Ascending aorta (tissue), 2 donors: Measurements from ENCODE around the gene USP4. TPM values are rescaled to one million over a fixed set of nuclear protein-coding genes. Genes with fewer than 3 reads are reported as not detected.

Experiments
- DNase-seq, 2 donors: peaks; one replicate each; pipeline ENCODE4 v3.0.0-alpha.2; 2019; ENCODE audit warnings: low spot score in 2 of 2
- H3K27ac ChIP-seq, 2 donors: fragments of 200-600 bp; sonication (generic); one replicate each; pipeline ENCODE4 v1.5.1; 2016 to 2017; ENCODE audit warnings: mild to moderate bottlenecking in 1 of 2
- H3K27me3 ChIP-seq: fragments of 200-600 bp; sonication (generic); one replicate; pipeline ENCODE4 v1.5.1; 2017
- H3K36me3 ChIP-seq, 2 donors: fragments of 200-600 bp; sonication (generic); one replicate each; pipeline ENCODE4 v1.5.1; 2016
- H3K4me1 ChIP-seq, 2 donors: fragments of 200-600 bp; sonication (generic); one replicate each; pipeline ENCODE4 v1.5.1; 2016 to 2017; ENCODE audit warnings: mild to moderate bottlenecking in 1 of 2
- H3K4me3 ChIP-seq, 2 donors: fragments of 200-600 bp; sonication (generic); one replicate each; pipeline ENCODE4 v1.5.1; 2016 to 2017; ENCODE audit warnings: mild to moderate bottlenecking in 1 of 2
- H3K9me3 ChIP-seq, 2 donors: fragments of 200-600 bp; sonication (generic); one replicate each; pipeline ENCODE4 v1.5.1; 2016
- intact Hi-C: fragments of 100-400 bp; cut with DNase I; formaldehyde crosslinking; loops from one replicate; pipeline ENCODE4 v1.15.1; 2023
- total RNA-seq: library from RNA; depleted of rRNA; stranded (reverse); fragments of >200 nt; gene quantifications from one replicate; pipeline ENCODE4 v1.1.0, GENCODE V29; 2016
- TF ChIP-seq, protein P1 (sequence below), 3 experiments: fragments of 200-600 bp in 2 of 3; fragments of 450-650 bp in 1 of 3; sonication (generic) in 2 of 3; IDR thresholded peaks; one replicate each; pipeline ENCODE4 v1.5.1; 2016 to 2019; ENCODE audit warnings: antibody characterized with exemption in 3 of 3, mild to moderate bottlenecking in 1 of 3, moderate library complexity in 1 of 3

The USP4 gene
- total RNA-seq, 1 donor from 2014 or later, result 94.7 TPM

DNA sequence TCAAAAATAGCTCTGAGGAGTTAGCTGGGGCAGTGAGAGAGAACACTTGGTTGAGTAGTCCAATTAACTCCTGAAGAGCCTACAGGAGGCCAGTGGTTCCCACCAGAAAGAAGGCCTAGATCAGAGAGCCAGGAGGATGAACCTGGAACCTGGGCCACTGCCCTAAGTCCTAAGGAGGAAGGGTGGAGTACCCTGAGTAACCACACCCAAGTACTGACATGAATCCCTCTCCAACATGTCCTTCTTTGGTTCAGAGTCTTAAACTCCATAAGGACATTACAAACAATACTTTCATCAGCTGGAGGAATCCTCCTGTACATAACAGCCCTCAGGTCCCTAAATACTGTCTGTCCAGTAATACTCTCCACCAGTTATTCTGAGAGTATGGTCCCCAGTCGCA, 37.2 kb downstream of the USP4 start:
- H3K27ac ChIP-seq, result no peak overlapping the region
- TF ChIP-seq, protein P1, sequence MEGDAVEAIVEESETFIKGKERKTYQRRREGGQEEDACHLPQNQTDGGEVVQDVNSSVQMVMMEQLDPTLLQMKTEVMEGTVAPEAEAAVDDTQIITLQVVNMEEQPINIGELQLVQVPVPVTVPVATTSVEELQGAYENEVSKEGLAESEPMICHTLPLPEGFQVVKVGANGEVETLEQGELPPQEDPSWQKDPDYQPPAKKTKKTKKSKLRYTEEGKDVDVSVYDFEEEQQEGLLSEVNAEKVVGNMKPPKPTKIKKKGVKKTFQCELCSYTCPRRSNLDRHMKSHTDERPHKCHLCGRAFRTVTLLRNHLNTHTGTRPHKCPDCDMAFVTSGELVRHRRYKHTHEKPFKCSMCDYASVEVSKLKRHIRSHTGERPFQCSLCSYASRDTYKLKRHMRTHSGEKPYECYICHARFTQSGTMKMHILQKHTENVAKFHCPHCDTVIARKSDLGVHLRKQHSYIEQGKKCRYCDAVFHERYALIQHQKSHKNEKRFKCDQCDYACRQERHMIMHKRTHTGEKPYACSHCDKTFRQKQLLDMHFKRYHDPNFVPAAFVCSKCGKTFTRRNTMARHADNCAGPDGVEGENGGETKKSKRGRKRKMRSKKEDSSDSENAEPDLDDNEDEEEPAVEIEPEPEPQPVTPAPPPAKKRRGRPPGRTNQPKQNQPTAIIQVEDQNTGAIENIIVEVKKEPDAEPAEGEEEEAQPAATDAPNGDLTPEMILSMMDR (IDR thresholded peaks at IDR 0.05), result no peak
- no peaks in the 10 kb centered on the region for H3K9me3 ChIP-seq
- no peak overlapping the region for H3K4me3 ChIP-seq
- no peaks in the 10 kb centered on the region for H3K27me3 ChIP-seq
- H3K4me1 ChIP-seq, result no peaks in the 10 kb centered on the region
- peaks cover 77 to 95% of the 10 kb centered on the region in 2 donors for H3K36me3 ChIP-seq
- no peak for DNase-seq
- intact Hi-C loops, result loop anchor here (10.0 kb wide), 1 partner anchor 692 kb away; no protein-coding TSS in a partner anchor

DNA sequence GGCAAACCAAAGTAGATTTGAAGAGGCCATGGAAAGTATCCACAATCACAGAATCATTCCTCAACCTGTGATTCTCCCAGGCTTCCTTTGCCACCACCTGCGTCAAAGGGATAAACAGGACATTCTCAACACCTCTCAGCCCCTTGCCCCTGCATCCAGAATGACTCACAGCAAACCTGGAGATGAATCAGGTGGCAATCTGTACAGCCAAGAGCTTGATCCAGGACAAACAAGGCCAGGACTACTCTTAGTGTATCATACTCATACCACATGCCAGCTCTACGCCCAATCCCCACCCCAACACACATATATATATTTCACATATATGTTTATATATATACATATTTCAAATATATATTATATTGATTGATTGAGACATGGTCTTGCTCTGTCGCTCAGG, 39.3 kb downstream of the USP4 start:
- intact Hi-C loops, result loop anchor here (10.0 kb wide), 1 partner anchor 694 kb away; no protein-coding TSS in a partner anchor
- Histone ChIP-seq H3K27ac (no peak overlapping the region), H3K27me3 (no peaks in the 10 kb centered on the region), H3K4me3 (no peak overlapping the region), H3K4me1 (peaks cover 3 to 4% of the 10 kb centered on the region in 2 donors), H3K9me3 (no peaks in the 10 kb centered on the region), H3K36me3 (peaks cover 68 to 90% of the 10 kb centered on the region in 2 donors)
- TF ChIP-seq, protein P1 (IDR thresholded peaks at IDR 0.05), result no peak
- no peak for DNase-seq

DNA sequence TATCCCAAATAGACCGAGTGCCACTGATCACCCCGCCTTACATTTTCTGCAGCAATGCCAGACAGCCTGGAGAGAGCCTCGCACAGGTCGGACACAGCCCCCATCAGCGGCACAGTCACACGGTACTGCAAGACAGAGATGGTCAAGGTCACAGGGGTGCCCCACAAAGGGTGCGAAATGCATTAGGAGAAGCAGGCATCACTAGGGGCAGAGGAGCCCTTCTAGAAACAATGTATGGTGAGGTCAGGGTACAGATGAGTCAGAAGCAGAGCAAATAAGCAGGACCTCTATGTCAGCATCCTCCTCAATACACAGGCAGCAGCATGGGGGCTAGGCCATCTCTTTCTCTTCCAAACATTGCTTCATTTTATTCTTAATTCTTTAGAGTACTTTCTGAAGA, 41.3 kb downstream of the USP4 start:
- Histone ChIP-seq H3K27ac (no peak overlapping the region), H3K36me3 (peaks cover 68 to 86% of the 10 kb centered on the region in 2 donors), H3K4me1 (peaks cover 3 to 4% of the 10 kb centered on the region in 2 donors), H3K9me3 (no peaks in the 10 kb centered on the region), H3K4me3 (no peak overlapping the region), H3K27me3 (no peaks in the 10 kb centered on the region)
- intact Hi-C loops, result no loop called here
- TF ChIP-seq, protein P1 (IDR thresholded peaks at IDR 0.05), result no peak
- DNase-seq, result no peak

DNA sequence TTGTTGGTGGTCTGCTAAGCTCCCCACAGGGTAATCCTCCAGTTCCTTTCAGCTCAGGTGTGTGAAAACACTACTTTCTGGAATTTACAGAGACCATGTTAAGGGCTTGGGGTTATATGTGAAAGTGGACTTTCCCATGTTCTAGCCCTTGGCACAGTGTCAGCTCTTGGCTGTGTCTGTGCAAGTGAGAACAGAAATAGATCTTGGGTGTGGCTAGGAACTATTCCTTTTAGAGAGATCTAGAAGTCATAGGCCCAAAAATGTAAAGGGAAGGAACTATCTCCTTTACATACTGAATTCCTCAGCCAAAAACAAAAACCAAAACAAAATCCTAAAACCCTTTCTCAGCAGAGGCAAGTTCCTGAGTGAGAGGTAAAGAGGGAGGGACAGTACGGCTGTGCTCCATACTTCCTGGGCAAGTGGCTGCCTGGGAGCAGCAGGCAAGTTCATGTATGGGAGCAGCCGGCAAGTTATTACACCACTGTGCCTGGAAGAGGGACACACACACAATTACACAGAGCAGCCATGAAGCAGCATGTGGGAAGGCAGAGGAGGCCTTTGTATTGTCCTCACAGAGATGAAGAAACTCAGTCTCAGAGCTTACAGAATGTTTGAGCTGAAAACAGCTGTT, 43.0 kb downstream of the USP4 start:
- Histone ChIP-seq H3K36me3 (peaks cover 75 to 89% of the 10 kb centered on the region in 2 donors), H3K27ac (peak overlapping the region; percentile 69 to 75), H3K4me3 (no peak overlapping the region), H3K9me3 (no peaks in the 10 kb centered on the region), H3K4me1 (peaks cover 3 to 4% of the 10 kb centered on the region in 2 donors), H3K27me3 (no peaks in the 10 kb centered on the region)
- DNase-seq, result no peak
- TF ChIP-seq, protein P1 (IDR thresholded peaks at IDR 0.05), result no peak
- intact Hi-C loops, result no loop called here

DNA sequence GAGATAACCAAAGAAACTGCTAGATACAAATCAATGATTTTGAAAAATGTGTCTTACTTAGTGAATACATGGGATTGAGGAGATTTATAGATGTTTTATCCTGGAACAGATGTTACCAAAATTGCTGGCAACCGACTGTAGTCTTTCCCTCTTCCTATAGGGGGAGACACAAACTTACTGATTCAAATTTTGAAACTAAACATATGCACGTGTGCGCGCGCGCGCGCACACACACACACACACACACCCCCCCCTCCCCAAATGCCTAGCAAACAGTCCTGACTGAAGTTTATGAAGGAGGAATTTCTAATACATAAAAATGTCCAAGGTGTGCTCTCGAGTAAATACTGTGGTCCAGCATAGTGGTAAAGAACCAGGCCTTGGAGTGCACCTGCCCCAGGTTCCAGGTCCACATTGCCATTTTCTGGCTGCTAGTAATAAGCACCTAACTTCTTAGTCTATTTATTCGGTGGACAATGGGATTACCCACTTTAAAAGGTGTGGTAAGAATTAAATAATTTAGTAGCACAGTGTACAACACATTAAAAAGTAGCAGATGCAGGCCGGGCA, 44.3 kb downstream of the USP4 start:
- peaks cover 75 to 89% of the 10 kb centered on the region in 2 donors for H3K36me3 ChIP-seq
- DNase-seq, result no peak
- H3K9me3 ChIP-seq, result no peaks in the 10 kb centered on the region
- intact Hi-C loops, result no loop called here
- H3K27ac ChIP-seq, result no peak overlapping the region
- TF ChIP-seq, protein P1 (IDR thresholded peaks at IDR 0.05), result peak; percentile 34 to 52 (median 48)
- peaks cover 3 to 4% of the 10 kb centered on the region in 2 donors for H3K4me1 ChIP-seq
- H3K27me3 ChIP-seq, result no peaks in the 10 kb centered on the region
- H3K4me3 ChIP-seq, result no peak overlapping the region
